PC-3 (cell line): ENCODE measurements around the gene FARP1. TPM values are rescaled to one million over a fixed set of nuclear protein-coding genes. Genes with fewer than 3 reads are reported as not detected.
"Not testable (repeated sequence)": the region's sequence is repeated elsewhere in the genome, so short reads cannot be mapped to it uniquely, and the experiment has no call there.

Experiments
- ATAC-seq: fragments of 200-7000 bp; cut with Tn5 transposase; 2 replicates; pipeline ENCODE4 v1.9.1; 2020; ENCODE audit warnings: mild to moderate bottlenecking, moderate library complexity
- BruUV-seq: library from RNA; stranded (reverse); fragments of 400-500 nt; replicated peaks from 2 replicates; lab custom pipeline; 2021; lab: Mats Ljungman, UMichigan
- CTCF ChIA-PET: fragments of 300-600 bp; sonication (Branson Sonifier 250); formaldehyde crosslinking; loops from one replicate; lab custom pipeline; 2022; ENCODE audit warnings: antibody characterized with exemption; lab: Charles Lee
- POLR2A ChIA-PET: fragments of 300-600 bp; sonication (Branson Sonifier 250); formaldehyde crosslinking; loops from one replicate; lab custom pipeline; 2022; ENCODE audit warnings: antibody characterized with exemption; ENCODE audit not compliant: unreplicated experiment; lab: Charles Lee
- DNase-seq: peaks from one replicate; pipeline ENCODE4 v3.0.0-alpha.2; 2015
- H2AFZ ChIP-seq: fragments of 300-600 bp; sonication (generic); 2 replicates; pipeline ENCODE4 v1.6.0; 2016; ENCODE audit warnings: antibody characterized with exemption, low read length
- H3F3A ChIP-seq: fragments of 300-600 bp; sonication (generic); one replicate; pipeline ENCODE4 v1.6.0; 2017; ENCODE audit warnings: antibody characterized with exemption, low read length, control low read depth, mild to moderate bottlenecking; ENCODE audit not compliant: unreplicated experiment
- H3K27ac ChIP-seq: fragments of 300-600 bp; sonication (generic); 2 replicates; pipeline ENCODE4 v1.5.1; 2016; ENCODE audit warnings: mild to moderate bottlenecking, low read length
- H3K27me3 ChIP-seq: fragments of 300-600 bp; sonication (generic); 2 replicates; pipeline ENCODE4 v1.6.1; 2016; ENCODE audit warnings: low read length, mixed read lengths
- H3K36me3 ChIP-seq: fragments of 300-600 bp; sonication (generic); 2 replicates; pipeline ENCODE4 v1.6.1; 2016; ENCODE audit warnings: low read depth, mixed run types, low read length, mixed read lengths
- H3K4me1 ChIP-seq: fragments of 300-600 bp; sonication (generic); 2 replicates; pipeline ENCODE4 v1.5.1; 2016; ENCODE audit warnings: low read length; ENCODE audit not compliant: insufficient read depth
- H3K4me2 ChIP-seq: fragments of 300-600 bp; sonication (generic); 2 replicates; pipeline ENCODE4 v1.6.0; 2016; ENCODE audit warnings: low read length
- H3K4me3 ChIP-seq: fragments of 300-600 bp; sonication (generic); 2 replicates; pipeline ENCODE4 v1.5.1; 2016; ENCODE audit warnings: mild to moderate bottlenecking, low read length, mixed read lengths
- H3K79me2 ChIP-seq: fragments of 300-600 bp; sonication (generic); 2 replicates; pipeline ENCODE4 v1.6.1; 2017; ENCODE audit warnings: low read length, mixed read lengths
- H3K9ac ChIP-seq: fragments of 300-600 bp; sonication (generic); 2 replicates; pipeline ENCODE4 v1.6.0; 2016; ENCODE audit warnings: mild to moderate bottlenecking, low read length
- H3K9me2 ChIP-seq: fragments of 300-600 bp; sonication (generic); replicated peaks from 2 replicates; pipeline ENCODE4 v1.6.1; 2016; ENCODE audit warnings: mixed run types, low read length, mixed read lengths
- H3K9me3 ChIP-seq: fragments of 300-600 bp; sonication (generic); 2 replicates; pipeline ENCODE4 v1.6.1; 2016; ENCODE audit warnings: low read length, mixed read lengths
- H4K20me1 ChIP-seq: fragments of 300-600 bp; sonication (generic); 2 replicates; pipeline ENCODE4 v1.6.1; 2016; ENCODE audit warnings: low read length, mixed read lengths
- EZH2 ChIP-seq: fragments of 300-600 bp; sonication (generic); IDR thresholded peaks from one replicate; pipeline ENCODE4 v1.6.1; 2017; ENCODE audit warnings: antibody characterized with exemption, mild to moderate bottlenecking, low read length; ENCODE audit not compliant: unreplicated experiment
- EZH2phosphoT487 ChIP-seq: fragments of 300-600 bp; sonication (generic); IDR thresholded peaks from 2 replicates; pipeline ENCODE4 v1.6.1; 2018; ENCODE audit warnings: mild to moderate bottlenecking, antibody characterized with exemption, low read length, borderline replicate concordance
- intact Hi-C: fragments of 100-400 bp; cut with micrococcal nuclease; formaldehyde crosslinking; loops from 2 replicates; pipeline ENCODE4 v1.9.0; 2023
- total RNA-seq: library from RNA; depleted of rRNA; stranded (reverse); fragments of >200 nt; gene quantifications from 2 replicates; pipeline ENCODE4 v1.2.3, GENCODE V29; 2014
- TF ChIP-seq, protein P1 (sequence below): fragments of 300-600 bp; sonication (generic); conservative IDR thresholded peaks from 2 replicates; pipeline ENCODE4 v1.5.1; 2017; ENCODE audit warnings: antibody characterized with exemption, low read depth, mild to moderate bottlenecking, low read length

FARP1 gene
- total RNA-seq, 1 experiment from 2014 or later: 18.2 TPM

DNA sequence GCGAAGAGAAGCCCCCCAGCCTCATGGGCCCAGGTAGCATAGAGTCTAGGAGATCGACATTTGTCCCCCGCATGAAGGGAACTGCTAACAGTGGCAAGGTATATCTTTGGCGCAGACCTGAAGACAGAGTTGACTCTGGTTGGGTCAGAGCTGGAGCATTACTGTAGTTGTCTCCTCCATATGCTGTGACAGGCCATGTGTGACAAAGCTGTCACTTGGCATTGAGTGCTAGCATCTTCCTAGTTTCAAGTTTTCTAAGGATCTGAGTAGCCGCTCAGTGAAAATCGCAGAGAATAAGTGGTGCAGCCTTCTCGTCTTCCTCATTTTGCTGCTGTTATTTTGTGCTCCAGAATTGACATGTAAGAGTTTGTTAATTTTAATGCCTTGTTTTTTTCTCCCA, 223.5 kb downstream of the FARP1 start:
- no peak for ATAC-seq
- no peak overlapping the region for H2AFZ ChIP-seq
- H3K9me3 ChIP-seq: no peaks in the 10 kb centered on the region
- no peaks in the 10 kb centered on the region for H3K9me2 ChIP-seq
- CTCF ChIA-PET: no interaction called here
- intact Hi-C loops: no loop called here
- no peak overlapping the region for H3K27ac ChIP-seq
- no peak overlapping the region for H3K9ac ChIP-seq
- no peak for DNase-seq
- H3F3A ChIP-seq: no peaks in the 10 kb centered on the region
- no peaks in the 10 kb centered on the region for H4K20me1 ChIP-seq
- H3K4me2 ChIP-seq: no peak overlapping the region
- no peaks in the 10 kb centered on the region for H3K36me3 ChIP-seq
- POLR2A ChIA-PET: no interaction called here
- H3K27me3 ChIP-seq: no peaks in the 10 kb centered on the region
- BruUV-seq: no TSS peak
- no peaks in the 10 kb centered on the region for H3K79me2 ChIP-seq
- H3K4me3 ChIP-seq: no peak overlapping the region
- H3K4me1 ChIP-seq: no peaks in the 10 kb centered on the region
- TF ChIP-seq EZH2 (no peak), EZH2phosphoT487 (no peak)
- TF ChIP-seq, protein P1, sequence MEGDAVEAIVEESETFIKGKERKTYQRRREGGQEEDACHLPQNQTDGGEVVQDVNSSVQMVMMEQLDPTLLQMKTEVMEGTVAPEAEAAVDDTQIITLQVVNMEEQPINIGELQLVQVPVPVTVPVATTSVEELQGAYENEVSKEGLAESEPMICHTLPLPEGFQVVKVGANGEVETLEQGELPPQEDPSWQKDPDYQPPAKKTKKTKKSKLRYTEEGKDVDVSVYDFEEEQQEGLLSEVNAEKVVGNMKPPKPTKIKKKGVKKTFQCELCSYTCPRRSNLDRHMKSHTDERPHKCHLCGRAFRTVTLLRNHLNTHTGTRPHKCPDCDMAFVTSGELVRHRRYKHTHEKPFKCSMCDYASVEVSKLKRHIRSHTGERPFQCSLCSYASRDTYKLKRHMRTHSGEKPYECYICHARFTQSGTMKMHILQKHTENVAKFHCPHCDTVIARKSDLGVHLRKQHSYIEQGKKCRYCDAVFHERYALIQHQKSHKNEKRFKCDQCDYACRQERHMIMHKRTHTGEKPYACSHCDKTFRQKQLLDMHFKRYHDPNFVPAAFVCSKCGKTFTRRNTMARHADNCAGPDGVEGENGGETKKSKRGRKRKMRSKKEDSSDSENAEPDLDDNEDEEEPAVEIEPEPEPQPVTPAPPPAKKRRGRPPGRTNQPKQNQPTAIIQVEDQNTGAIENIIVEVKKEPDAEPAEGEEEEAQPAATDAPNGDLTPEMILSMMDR: no peak

DNA sequence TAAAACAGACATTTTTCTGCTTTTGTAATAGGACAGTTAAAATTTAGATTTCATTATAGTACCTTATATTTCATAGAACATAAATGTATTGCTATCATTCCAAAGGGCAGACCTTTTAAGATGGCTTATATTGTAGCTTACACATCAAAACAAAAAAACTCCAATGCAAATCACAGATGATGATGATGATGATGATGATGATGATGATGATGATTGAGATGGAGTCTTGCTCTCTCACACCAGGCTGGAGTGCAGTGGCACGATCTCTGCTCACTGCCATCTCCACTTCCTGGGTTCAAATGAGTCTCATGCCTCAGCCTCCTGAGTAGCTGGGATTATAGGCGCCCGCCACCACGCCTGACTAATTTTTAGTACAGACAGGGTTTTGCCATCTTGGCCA, 224.1 kb downstream of the FARP1 start:
- BruUV-seq: no TSS peak

DNA sequence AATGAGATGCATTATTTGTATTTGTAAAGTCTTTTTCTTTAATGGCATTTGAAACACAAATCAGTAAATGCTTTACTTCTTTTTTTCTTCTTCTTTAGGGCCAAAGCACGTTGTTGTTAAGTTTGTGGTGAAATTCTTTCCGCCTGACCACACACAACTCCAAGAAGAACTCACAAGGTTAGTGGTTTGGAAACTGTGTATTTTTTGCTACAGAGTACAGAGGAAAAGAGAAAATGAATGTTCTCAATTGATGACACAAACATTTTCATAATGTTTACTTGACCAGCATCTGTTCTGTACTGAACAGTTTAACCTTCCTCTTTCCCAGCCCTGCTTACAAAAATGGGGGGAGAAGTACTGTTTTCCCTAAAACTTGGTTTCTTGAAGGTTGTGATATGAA, 225.1 kb downstream of the FARP1 start:
- H3K9me3 ChIP-seq: no peaks in the 10 kb centered on the region
- no peak overlapping the region for H3K27ac ChIP-seq
- H3K9ac ChIP-seq: no peak overlapping the region
- H3K27me3 ChIP-seq: no peaks in the 10 kb centered on the region
- ATAC-seq (no peak), DNase-seq (no peak)
- TF ChIP-seq EZH2phosphoT487 (no peak), EZH2 (no peak)
- TF ChIP-seq, protein P1: no peak
- H3K4me1 ChIP-seq: no peaks in the 10 kb centered on the region
- H3K4me3 ChIP-seq: no peak overlapping the region
- no peak overlapping the region for H3K4me2 ChIP-seq
- no peaks in the 10 kb centered on the region for H3K36me3 ChIP-seq
- intact Hi-C loops: no loop called here
- POLR2A ChIA-PET: no interaction called here
- no TSS peak for BruUV-seq
- CTCF ChIA-PET: no interaction called here
- no peaks in the 10 kb centered on the region for H3K9me2 ChIP-seq
- H3K79me2 ChIP-seq: no peaks in the 10 kb centered on the region
- no peaks in the 10 kb centered on the region for H3F3A ChIP-seq
- no peaks in the 10 kb centered on the region for H4K20me1 ChIP-seq
- no peak overlapping the region for H2AFZ ChIP-seq

More for the DNA sequence above, 224.1 kb downstream of the FARP1 start:
- intact Hi-C loops: no loop called here
- ChIA-PET CTCF (no interaction called here), POLR2A (no interaction called here)
- DNase-seq (no peak), ATAC-seq (no peak)
- no peak overlapping the region for H3K4me2 ChIP-seq
- no peaks in the 10 kb centered on the region for H4K20me1 ChIP-seq
- H3F3A ChIP-seq: no peaks in the 10 kb centered on the region
- H3K4me3 ChIP-seq: no peak overlapping the region
- H3K9ac ChIP-seq: no peak overlapping the region
- no peaks in the 10 kb centered on the region for H3K79me2 ChIP-seq
- no peak overlapping the region for H3K27ac ChIP-seq
- TF ChIP-seq EZH2 (no peak), EZH2phosphoT487 (no peak)
- TF ChIP-seq, protein P1: no peak
- H3K9me2 ChIP-seq: no peaks in the 10 kb centered on the region
- no peaks in the 10 kb centered on the region for H3K27me3 ChIP-seq
- no peaks in the 10 kb centered on the region for H3K4me1 ChIP-seq
- H3K36me3 ChIP-seq: no peaks in the 10 kb centered on the region
- no peaks in the 10 kb centered on the region for H3K9me3 ChIP-seq
- H2AFZ ChIP-seq: no peak overlapping the region

DNA sequence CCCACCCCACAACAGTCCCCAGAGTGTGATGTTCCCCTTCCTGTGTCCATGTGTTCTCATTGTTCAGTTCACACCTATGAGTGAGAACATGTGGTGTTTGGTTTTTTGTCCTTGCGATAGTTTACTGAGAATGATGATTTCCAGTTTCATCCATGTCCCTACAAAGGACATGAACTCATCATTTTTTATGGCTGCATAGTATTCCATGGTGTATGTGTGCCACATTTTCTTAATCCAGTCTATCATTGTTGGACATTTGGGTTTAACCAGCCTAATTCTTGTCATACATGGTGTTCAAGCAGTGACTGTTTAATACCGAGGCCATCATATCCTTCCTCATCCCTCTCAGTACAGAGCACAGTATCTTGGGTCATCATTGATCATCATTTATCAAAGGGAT, 226.6 kb downstream of the FARP1 start:
- H3K79me2 ChIP-seq, H4K20me1 ChIP-seq, H3K27me3 ChIP-seq, H3K4me1 ChIP-seq, H3K9ac ChIP-seq, H3F3A ChIP-seq, intact Hi-C loops, H3K36me3 ChIP-seq, H3K4me2 ChIP-seq, H2AFZ ChIP-seq, H3K9me2 ChIP-seq, BruUV-seq, DNase-seq, H3K4me3 ChIP-seq, H3K27ac ChIP-seq, CTCF ChIA-PET, POLR2A ChIA-PET, ATAC-seq, H3K9me3 ChIP-seq: not testable (repeated sequence)
